NCI-H2171 (cell line): ENCODE data around the gene ZNF618.

Source experiments
- DNase-seq: peaks from one replicate; lab custom pipeline; 2025; lab: John Stamatoyannopoulos, UW

Gene ZNF618

DNA sequence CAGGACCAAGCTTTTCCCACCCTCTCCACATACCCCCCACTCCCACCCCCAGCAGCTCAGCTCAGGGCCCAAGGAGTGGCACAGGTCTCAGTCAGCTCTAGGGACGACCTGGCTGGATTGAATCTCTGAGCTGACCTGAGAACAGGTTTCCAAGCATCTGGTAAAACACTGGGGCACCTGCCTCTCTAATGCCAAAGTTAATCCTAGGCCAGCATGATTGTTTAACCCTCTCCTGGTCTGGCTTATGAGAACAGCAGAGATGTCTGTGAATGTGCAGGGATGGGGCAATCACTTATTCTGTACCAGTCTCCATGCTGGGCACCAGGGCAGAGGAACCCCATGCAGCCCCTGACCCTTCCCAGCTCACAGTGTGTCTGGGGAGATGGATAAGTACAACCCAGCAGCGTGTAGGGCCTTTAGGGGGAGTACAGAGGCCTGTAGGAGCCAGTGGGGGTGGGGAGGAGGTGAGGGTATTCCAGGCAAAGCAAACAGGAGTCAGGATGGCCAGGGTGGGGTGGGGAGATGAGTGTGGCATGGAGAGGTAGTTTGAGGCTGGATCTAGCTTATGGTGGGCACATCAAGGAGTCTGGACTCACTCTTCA, 223.7 kb downstream of the ZNF618 start:
- DNase-seq: peak; percentile 70

DNA sequence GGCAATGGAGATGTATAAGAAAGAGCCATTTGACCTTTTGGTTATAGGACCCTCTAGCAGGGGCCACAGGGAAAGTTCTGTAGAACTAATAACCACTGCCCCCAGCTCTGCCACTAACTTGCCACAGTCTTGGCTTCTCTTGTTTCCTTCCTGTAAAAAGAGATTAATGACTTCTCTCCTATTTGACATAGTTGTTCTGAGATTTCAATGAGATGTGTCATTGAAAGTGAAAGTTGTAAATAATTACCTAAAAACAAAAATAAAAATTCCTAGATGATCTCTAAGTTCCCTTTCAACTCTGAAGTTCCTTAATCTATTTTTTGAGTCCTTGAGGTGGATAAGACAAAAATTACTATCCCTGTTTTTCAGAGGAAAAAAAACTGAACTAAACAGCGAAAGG, 224.4 kb downstream of the ZNF618 start:
- no peak for DNase-seq

DNA sequence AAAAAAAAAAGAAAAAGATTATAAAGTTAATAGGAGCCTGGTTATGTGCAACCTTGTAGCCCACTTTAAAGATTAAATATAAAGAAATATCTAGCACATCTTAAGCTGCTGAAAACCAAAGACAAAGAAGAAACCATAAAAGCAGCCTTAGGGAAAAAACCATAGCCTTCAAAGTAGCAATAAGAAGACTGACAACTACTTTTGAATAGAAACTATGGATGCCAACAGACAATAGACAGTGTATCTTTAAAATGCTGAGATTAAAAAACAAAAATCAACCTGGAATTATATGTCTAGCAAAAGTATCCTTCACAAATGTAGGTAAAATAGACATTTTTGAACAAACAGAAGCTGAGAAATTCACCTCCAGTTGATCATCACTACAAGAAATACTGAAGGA, 226.4 kb downstream of the ZNF618 start:
- DNase-seq: no peak

DNA sequence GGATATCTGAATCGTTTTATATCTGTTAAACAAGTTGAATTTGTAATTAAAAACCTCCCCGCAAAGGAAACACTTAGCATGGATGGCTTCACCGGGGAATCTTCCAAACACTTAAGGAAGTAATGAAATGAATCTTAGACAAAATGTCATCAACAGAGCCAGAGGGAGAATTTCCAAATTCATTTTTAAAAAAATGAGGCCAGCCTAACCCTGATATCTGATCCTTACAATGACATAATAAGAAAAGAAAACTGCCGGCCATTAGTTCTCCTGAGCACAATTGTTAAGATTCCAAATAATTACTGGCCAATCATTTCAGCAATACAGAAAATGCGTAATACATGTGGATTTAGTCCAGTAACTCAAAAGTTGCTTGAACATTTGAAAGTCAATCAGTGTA, 229.1 kb downstream of the ZNF618 start:
- no peak for DNase-seq
